Measurements from ENCODE around the gene PLEKHJ1. TPM values are rescaled to one million over a fixed set of nuclear protein-coding genes. Genes with fewer than 3 reads are reported as not detected.
"Not testable (repeated sequence)": the region's sequence is repeated elsewhere in the genome, so short reads cannot be mapped to it uniquely, and the experiment has no call there.

The PLEKHJ1 gene
- polyA plus RNA-seq: 100 to 1,000 TPM in 1 of 3 donors, 10 to 100 TPM in 2; 64.6 to 108 (median 84.1) TPM

DNA sequence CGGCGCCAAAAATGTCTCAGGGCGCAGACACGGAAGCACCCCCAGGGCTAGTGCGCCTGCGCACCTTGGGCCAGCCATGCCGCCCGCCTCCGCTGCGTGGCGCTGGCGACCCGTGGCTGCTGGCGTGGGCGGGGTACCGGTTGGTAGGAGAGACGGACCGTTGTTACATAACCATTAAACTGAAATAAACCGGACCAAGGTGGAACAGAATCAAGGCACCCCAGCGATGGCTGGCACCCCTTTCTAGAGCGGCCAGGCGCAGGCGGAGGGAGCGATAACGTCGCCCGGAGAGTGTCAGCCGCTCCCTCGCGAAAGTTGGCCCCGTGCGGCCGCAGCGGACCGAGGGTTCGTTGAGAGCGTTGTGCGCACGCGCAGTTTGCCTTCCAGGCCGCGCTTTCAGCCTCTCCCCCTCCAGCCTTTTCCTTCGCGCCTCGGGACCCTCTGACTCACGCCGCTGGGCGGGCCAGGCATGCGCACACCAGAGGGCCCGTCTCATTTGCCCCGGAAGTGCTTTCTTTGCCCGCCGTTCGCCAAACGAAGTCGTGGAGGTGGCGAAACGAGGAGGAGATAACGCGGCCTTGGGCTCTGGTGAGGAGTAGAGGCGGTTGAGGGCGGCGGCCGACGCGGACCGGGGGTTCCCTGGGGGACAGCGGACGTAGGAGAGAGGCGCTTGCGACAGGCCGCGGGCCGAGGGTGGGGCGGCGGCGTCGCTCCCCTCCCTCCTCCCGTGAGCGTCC is at the start of gene PLEKHJ1, which contains the start of gene SF3A2:
Gene PLEKHJ1, minus strand, starts transcription at position 16 of the 737 bp plus-strand sequence. CDS start 81 bp downstream, outside the sequence.
Gene SF3A2, plus strand, starts transcription at position 511 of the 737 bp plus-strand sequence. CDS start 6,595 bp downstream, outside the sequence.
- peak within 1 kb of the TSS; percentile 46 for H3K27ac ChIP-seq (ENCODE audit: low read depth, low read length)
- 0% methylated on average over 76 to 80 of the region's 80 CpGs for WGBS, 3 donors

GRCh38 chr19:2283835-2284507 is 47.8 kb upstream of the PLEKHJ1 start:
- WGBS, 3 donors: 95 to 97% (median 96%) methylated on average over 8 of the region's 8 CpGs

GRCh38 chr19:2282862-2283237 is 46.7 kb upstream of the PLEKHJ1 start:
- H3K27ac ChIP-seq (ENCODE audit: low read depth, low read length): no peak overlapping the region
- 69 to 76% (median 74%) methylated on average over 11 of the region's 11 CpGs for WGBS, 3 donors

More at GRCh38 chr19:2283835-2284507, 47.8 kb upstream of the PLEKHJ1 start:
- no peak overlapping the region for H3K27ac ChIP-seq (ENCODE audit: low read depth, low read length)

- WGBS, 3 donors: 7 to 31% (median 8%) methylated on average over 41 of the region's 41 CpGs
- H3K27ac ChIP-seq (ENCODE audit: low read depth, low read length): no peak within 1 kb of the TSS
These were observed 46.1 kb upstream of the PLEKHJ1 start, which contains the start of gene PEAK3 for GRCh38 chr19:2282062-2282861. TSS of gene PEAK3 (minus strand) at chr19:2282175. CDS start at chr19:2280931, 1,244 bp downstream.

DNA sequence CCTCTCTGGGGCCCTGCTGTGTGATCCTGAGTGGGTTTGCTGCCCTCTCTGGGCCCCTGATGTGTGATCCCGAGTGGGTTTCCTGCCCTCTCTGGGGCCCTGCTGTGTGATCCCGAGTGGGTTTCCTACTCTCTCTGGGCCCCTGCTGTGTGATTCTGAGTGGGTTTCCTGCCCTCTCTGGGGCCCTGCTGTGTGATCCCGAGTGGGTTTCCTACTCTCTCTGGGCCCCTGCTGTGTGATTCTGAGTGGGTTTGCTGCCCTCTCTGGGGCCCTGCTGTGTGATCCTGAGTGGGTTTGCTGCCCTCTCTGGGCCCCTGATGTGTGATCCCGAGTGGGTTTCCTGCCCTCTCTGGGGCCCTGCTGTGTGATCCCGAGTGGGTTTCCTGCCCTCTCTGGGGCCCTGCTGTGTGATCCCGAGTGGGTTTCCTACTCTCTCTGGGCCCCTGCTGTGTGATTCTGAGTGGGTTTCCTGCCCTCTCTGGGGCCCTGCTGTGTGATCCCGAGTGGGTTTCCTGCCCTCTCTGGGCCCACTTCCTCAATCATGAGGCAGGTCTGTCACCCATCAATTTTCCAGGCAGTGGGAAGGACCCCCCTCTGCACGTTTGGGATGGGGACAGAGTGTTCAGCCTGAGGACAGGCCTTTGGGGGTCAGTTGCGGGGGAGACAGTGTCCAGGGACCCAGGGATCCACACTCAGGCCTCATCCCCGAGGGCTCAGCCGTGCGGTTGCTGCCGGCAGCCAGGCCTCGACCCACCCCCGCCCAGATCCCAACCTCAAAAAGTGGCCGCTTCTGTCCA is 45.3 kb upstream of the PLEKHJ1 start:
- not testable (repeated sequence) for H3K27ac ChIP-seq (ENCODE audit: low read depth, low read length)

GRCh38 chr19:2280633-2281264 is 44.6 kb upstream of the PLEKHJ1 start:
- no peak overlapping the region for H3K27ac ChIP-seq (ENCODE audit: low read depth, low read length)
- WGBS, 3 donors: 60 to 80% (median 78%) methylated on average over 25 to 26 of the region's 26 CpGs

More for the DNA sequence above, 45.3 kb upstream of the PLEKHJ1 start:
- WGBS, 3 donors: 14 to 44% (median 16%) methylated on average over 13 to 16 of the region's 16 CpGs

DNA sequence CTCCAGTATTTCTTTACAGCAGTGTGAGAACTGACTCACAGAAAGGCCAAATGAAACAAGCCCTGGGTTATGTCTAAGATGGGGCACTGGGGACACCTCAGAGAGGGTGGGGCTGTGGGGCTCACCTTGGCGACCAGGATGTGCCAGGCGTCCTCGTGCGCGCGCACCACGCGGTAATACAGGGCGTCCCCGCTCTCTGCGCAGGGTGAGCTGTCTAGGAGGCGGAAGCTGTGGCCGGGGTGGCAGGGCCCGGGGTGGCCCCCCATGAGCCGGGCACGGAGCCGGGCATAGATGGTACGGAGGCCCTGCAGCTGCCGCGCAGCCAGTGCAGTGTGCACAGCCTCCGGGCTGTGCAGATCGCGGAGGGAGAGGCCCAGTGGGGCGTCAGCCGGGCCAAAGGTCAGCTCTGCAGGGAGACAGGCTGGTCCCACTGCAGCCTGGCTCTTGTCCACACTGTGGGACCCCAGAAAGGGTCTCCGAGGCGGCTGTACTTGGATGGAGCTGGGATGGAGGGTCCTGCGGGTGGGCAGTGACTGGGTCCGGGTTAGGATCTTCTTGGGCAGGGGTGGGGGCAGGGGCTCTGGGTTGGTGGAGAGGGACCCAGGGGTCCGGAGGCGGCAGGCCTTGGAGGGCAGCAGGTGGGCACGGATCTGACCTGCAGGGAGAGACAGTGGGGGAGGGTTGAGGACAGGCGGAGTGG is 42.5 kb upstream of the PLEKHJ1 start:
- WGBS, 3 donors: 83 to 88% (median 88%) methylated on average over 28 to 33 of the region's 33 CpGs
- H3K27ac ChIP-seq (ENCODE audit: low read depth, low read length): no peak overlapping the region

DNA sequence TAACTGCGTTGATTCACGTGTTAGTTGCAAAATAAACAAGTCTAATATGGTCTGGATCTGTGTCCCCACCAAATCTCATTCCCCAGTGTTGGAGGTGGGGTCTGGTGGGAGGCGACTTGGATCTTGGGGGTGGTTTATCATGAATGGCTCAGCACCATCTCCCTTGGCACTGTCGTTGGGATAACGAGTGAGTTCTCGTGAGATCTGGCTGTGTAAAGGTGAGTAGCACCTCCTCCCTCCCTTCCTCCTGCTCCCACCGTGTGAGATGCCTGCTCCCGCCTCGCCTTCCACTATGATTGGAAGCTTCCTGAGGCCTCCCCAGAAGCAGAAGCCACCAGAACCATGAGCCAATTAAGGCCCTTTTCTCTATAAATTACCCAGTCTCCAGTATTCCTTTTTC is 41.0 kb upstream of the PLEKHJ1 start:
- 81 to 82% (median 81%) methylated on average over 9 of the region's 9 CpGs for WGBS, 3 donors
- no peak overlapping the region for H3K27ac ChIP-seq (ENCODE audit: low read depth, low read length)

GRCh38 chr19:2276429-2276986 is 40.4 kb upstream of the PLEKHJ1 start:
- WGBS, 3 donors: 88 to 92% (median 88%) methylated on average over 28 of the region's 28 CpGs
- no peak overlapping the region for H3K27ac ChIP-seq (ENCODE audit: low read depth, low read length)

- 66 to 77% (median 67%) methylated on average over 49 to 74 of the region's 74 CpGs for WGBS, 3 donors
- H3K27ac ChIP-seq (ENCODE audit: low read depth, low read length): no peak overlapping the region
These were observed 39.7 kb upstream of the PLEKHJ1 start for GRCh38 chr19:2275588-2276428.

DNA sequence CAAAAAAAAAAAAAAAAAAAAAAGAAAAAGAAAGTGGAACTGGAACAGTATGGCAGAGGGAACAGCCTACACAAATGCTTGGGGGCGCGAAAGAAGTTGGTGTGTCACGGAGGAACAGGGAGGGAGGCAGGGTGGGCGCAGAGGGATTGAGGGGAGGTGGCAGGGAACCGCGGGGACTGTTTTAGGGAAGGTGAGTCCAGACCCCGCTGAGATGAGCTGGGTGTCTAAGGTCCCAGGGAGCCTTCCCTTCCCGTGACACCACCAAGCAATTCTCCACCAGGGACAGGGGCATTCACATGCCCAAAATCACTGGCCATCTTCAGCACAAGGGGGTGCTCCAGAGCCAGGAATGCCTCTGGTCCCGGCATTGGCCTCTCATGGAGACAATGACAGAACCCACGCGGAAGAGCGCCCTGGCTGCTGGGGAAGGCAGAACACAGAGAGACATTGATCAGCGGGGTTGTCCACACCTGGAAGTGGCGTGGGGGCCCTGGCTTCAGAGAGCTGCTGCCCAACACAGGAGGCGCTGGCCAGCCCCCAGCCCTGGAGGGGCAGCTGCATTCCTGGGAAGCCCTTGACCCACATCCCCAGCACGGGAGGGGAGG is 38.9 kb upstream of the PLEKHJ1 start:
- no peak overlapping the region for H3K27ac ChIP-seq (ENCODE audit: low read depth, low read length)
- 53 to 59% (median 56%) methylated on average over 16 of the region's 16 CpGs for WGBS, 3 donors

DNA sequence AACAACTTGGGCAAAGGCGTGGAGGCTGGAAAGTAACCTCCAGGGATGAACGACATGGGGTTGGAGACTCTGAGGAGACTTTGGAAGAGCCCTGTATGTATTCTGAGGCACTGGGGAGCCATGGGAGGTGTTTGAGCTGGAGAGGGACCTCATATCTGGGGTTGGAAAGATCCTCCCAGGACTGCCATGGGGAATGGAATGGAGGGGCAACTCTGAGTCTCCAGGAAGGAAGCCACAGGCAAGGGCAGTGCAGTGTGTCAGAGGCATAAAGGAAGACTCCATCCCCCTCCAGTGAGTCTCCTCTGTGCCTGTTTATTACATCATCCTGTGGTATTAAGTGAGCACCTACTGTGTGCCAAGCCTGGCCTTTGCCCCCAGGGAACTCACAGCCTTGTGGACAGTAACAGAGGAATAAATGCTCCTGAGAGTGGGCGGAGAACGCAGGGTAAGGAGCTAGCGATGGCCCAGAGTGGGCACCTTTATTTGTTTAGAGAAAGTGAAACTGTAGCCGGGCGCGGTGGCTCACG is 38.1 kb upstream of the PLEKHJ1 start:
- WGBS, 3 donors: 84 to 91% (median 87%) methylated on average over 9 of the region's 9 CpGs
- no peak overlapping the region for H3K27ac ChIP-seq (ENCODE audit: low read depth, low read length)

DNA sequence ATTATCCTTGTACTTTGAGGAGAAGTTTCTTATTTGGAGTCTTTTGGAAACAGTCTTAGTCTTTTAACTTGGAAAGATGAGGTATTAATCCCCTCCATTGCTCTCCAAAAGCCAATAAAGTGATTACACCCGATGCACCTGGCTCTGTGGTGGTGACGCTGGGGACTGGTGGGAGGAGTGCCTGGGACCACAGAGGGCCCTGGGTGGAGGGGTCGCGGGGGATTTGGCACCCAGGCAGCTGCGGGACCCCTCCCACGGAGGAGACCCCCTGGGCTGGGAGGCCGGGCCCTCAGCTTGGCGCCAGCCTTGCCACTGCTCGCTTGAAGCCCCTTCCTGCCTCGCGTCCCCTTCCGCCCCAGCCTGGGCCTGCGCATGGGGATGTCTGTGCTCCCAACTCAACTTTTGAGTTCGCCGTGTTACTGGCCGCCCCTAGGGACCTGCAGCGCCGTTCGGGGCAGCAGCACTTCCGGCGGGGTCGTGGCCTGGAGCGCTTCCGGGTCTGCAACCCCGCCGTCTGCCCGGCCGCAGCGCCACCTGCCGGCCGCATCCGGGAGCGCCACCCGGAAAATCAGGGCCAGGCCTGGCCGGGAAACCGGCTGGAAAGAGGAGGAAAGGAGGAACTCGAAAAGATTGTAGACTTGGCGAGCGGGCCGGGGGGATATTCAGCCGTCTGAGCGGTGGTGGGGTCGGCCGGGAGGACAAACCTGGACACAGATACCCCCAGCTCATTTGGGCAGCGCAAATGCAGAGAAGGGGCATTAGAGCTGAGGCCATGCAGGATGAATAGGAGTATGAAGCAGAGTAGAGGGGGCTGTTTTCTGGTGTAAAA is 37.4 kb upstream of the PLEKHJ1 start:
- H3K27ac ChIP-seq (ENCODE audit: low read depth, low read length): no peak overlapping the region
- WGBS, 3 donors: 7 to 13% (median 11%) methylated on average over 36 to 45 of the region's 45 CpGs
